ENCODE data around the gene FHL2.

- TF ChIP-seq CTCF (conservative IDR thresholded peaks at IDR 0.05 in 1 of 2, IDR thresholded peaks at IDR 0.05 in 1 of 2; ENCODE audit: extremely low read depth in 1 of 2, insufficient read depth in 1 of 2, low read depth in 1 of 2, low read length in 2 of 2) (no peak), EZH2 (IDR thresholded peaks at IDR 0.05; ENCODE audit: borderline replicate concordance, low read length) (no peak)
These were observed 16.7 kb downstream of the FHL2 start for GRCh38 chr2:105382177-105382576.
